HG02884 (cell line): ENCODE results near the gene DHH.
"Not testable (repeated sequence)": the region's sequence is repeated elsewhere in the genome, so short reads cannot be mapped to it uniquely, and the experiment has no call there.

Experiments used
- ATAC-seq: cut with Tn5 transposase; IDR thresholded peaks from one replicate; pipeline ENCODE4 v1.9.1; 2021; ENCODE audit warnings: mild to moderate bottlenecking, moderate library complexity; ENCODE audit not compliant: unreplicated experiment

The DHH gene

GRCh38 chr12:49079793-49080192, 14.8 kb downstream of the DHH start:
- no peak for ATAC-seq

- no peak for ATAC-seq
Observed at GRCh38 chr12:49070971-49071370, 23.6 kb downstream of the DHH start.

DNA sequence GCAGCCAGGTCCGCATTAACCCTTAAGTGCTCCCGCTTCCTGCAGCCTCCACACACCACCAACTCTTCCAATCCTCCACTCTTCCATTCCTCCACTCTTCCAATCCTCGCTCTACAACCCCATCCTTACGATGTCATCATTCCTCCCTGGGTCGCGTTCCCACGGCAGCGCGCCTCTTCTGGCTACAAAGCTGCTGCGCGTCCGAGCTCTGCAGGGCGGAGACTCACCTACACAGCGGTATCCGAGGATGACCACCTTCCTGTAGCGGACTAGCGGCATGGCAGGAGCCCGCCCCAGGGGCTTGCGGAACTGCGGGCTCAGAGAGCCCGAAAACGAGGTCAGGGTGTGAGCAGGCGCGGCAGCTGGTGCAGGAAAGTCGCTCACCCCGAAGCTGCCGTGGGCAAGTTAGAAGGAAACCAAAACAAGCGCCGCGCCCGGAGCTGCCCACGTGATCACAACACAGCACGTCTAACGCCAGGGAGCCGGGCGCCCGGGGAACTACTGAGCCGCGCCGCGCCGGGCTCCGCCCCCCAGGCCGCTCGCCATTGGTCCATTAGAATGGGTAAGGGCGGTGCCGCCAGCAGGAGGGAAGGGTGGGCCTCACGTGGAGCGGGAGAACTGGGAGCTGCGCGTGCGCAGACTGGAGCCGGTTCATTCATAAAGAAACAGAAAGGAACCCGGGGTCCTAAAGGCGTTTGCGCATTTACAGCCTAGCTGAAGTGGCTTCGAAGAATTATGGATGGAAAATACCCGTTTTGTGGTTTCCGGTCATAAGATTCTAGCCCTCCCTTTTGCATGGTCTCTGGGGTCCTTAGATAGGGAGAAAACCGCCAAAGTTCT, 24.9 kb downstream of the DHH start, which contains the start of gene RHEBL1:
RHEBL1 (minus strand) TSS at position 473 of the 840 bp plus-strand sequence; CDS start at position 279, 194 bp downstream.
- ATAC-seq: peak; percentile 94

DNA sequence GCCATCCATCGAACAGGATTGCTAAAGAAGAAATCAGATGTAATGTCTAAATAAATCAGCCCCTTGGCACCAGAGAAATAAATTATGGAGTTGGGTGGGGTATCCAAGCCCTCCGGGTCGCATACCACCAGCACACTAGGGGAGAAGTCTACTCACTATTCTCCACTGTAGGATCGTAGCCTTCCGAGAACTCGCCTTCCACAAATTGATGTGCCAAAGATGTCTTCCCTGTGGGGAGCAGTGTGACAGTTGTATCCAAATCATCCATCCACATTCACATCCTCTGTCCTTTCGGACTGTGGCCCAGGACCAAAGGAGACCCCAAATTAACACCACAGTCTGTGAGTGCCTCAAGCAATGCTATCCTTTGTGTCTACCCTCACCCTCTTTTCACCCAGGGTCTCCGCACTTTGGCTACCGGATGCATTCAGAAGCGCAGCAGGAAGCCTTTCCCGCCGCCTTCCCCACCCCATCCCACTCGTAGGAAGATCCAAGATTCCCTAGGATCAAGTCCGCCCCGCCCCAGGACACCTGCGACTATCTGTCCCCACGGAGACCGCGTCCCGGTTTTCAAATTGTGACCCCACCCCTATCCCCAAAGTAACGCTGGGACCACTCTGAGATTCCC, 25.6 kb downstream of the DHH start:
- ATAC-seq: no peak

- no peak for ATAC-seq
Observed at GRCh38 chr12:49066120-49066519, 28.5 kb downstream of the DHH start.

- ATAC-seq: no peak
Observed at GRCh38 chr12:49064767-49065152, 29.8 kb downstream of the DHH start.

- not testable (repeated sequence) for ATAC-seq
Observed at GRCh38 chr12:49061916-49062315, 32.7 kb downstream of the DHH start.

DNA sequence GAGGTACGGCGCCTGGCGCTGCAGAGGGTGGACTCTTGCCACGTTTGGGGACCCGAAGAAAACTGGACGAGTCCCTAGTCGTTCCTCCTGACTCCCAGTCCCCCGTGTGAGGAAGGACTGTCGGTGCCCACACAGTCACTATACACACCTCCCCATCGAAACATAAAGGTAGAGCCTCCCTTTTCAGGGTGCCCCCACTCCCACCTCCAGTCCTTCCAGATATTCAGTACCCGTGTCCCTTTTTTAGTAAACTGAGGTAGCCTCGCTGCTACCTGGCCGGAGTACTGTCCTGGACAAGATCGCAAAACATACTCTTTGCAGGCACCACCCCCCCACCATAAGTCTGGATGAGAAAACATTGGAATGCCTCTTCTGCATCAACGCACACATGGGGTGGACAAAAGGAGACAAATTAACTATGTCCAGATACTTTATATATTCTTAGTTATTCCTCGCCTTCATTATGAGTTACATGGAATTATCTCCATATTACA, 33.4 kb downstream of the DHH start:
- ATAC-seq: no peak

GRCh38 chr12:49060237-49061156, 34.1 kb downstream of the DHH start, which contains the start of gene KMT2D:
Gene KMT2D, minus strand, starts transcription at chr12:49060794. Its CDS starts 5,470 bp downstream, at chr12:49055324.
- ATAC-seq: no peak

- ATAC-seq: no peak
Observed at GRCh38 chr12:49059299-49060171, 35.1 kb downstream of the DHH start.

- no peak for ATAC-seq
Observed at GRCh38 chr12:49059045-49059298, 35.6 kb downstream of the DHH start.

DNA sequence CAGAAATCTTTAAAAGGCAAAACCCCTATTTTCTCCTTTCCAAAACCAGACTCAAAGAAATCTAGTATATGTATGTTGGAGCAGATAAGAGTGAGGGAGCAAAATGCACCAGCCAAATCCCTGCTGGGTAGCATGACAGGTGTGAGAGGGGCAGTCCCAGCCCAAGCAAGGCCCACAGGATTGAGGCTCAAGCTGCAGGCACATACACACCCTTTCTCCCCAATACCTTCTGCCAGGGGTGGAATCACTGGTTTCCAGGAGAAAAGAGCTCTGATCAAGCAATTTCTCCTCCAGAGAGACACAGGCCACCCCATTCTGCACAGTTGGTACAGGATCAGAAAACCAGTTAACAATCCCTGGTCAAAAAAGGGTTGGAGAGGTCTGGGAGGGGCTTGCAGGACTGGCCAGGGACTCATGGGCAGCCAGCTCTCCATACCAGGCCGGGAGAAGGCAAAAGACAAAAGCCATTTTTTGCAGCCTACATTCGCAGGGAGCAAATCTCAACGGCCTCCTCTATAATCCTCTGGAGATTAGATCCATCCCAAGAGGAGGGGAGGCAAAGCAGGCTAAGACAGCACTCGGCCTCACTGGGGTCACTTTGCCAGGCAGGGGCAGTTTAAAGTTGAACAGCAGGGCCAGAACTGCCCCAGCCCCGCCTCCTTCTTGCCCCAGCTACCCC, 36.1 kb downstream of the DHH start:
- no peak for ATAC-seq

DNA sequence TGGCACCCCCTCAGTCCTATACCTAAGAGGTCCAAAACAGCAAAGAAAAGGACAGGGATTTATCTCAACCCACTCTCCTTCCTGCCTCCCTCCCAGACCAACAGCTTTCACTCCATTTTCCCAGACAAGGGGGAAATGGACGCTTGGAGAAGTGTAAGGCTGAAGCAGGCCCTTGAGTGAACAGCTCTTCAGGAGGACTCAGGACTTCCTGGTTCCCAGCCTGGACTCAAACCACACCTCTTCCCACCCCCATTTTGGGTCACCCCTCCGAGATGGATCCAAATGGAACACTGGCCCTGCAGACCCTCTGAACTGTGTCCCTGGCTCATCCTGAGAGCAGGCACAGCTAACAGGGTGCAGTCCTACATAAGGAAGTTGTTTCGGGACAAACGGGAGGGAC, 36.7 kb downstream of the DHH start:
- ATAC-seq: no peak

GRCh38 chr12:49055978-49056754, 38.4 kb downstream of the DHH start:
- peak; percentile 73 for ATAC-seq

DNA sequence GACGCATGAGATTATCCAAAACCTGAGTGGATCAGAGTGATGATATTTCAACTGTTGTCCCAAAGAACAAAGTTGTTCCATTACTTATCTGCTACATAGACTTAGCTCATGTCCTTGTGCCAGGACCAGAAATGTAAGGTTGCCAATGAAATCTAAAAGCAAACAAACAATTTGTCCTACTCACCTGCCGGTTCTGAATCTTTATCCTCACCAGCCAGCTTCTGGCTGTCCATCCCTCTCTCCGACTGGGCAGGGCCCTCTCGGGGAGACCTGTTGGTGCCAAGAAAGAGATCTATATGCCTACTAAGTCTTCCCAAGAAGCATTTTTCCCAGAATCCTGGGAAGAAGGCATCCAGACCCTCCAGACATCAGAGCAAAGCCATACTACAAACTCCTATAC, 39.5 kb downstream of the DHH start:
- no peak for ATAC-seq

- ATAC-seq: no peak
Observed at GRCh38 chr12:49054524-49054923, 40.1 kb downstream of the DHH start.

GRCh38 chr12:49054096-49054495, 40.5 kb downstream of the DHH start:
- ATAC-seq: no peak

GRCh38 chr12:49052451-49053208, 42.0 kb downstream of the DHH start:
- ATAC-seq: no peak
